ENCODE data around the gene ATRN. TPM values are rescaled to one million over a fixed set of nuclear protein-coding genes. Genes with fewer than 3 reads are reported as not detected.

The ATRN gene
- total and polyA plus RNA-seq, 2 of the 8 experiments (the other 6 are each of a cell fraction or from before 2014, with no cell fraction given), result 12.0 to 17.4 TPM

- TF ChIP-seq FOSL1 (IDR thresholded peaks at IDR 0.05; ENCODE audit: insufficient read depth, low read depth, low read length), result no peak
- TF ChIP-seq RAD21 (IDR thresholded peaks at IDR 0.05 in 1 of 2, conservative IDR thresholded peaks at IDR 0.05 in 1 of 2; ENCODE audit: low read depth in 2 of 2, low read length in 2 of 2), result no peak
- no peak for TF ChIP-seq TAF7 (optimal IDR thresholded peaks at IDR 0.05; ENCODE audit: borderline replicate concordance, low read depth, low read length)
- TF ChIP-seq YY1 (IDR thresholded peaks at IDR 0.05; ENCODE audit: low read depth, low read length), result no peak
- no peak for TF ChIP-seq POLR2AphosphoS5 (IDR thresholded peaks at IDR 0.05; ENCODE audit: low read depth, low read length)
These were observed 203.6 kb downstream of the ATRN start (continued) for GRCh38 chr20:3674447-3674846.

Measured in H1 (cell line).